Body of pancreas (tissue), 4 donors: Measurements from ENCODE around the gene HNRNPU. TPM values are rescaled to one million over a fixed set of nuclear protein-coding genes. Genes with fewer than 3 reads are reported as not detected.

Experiments
- ATAC-seq: fragments of 150-250 bp; one replicate; pipeline ENCODE4 v1.9.1; 2016
- DNase-seq, 4 donors: peaks; one replicate each; pipeline ENCODE4 v3.0.0-alpha.2; 2019
- H3K27ac ChIP-seq, 4 donors: fragments of 200-600 bp; sonication (generic); 1 replicate in 3 of 4; 2 replicates in 1 of 4; pipeline versions ENCODE4 v1.5.1 to v1.6.1; 2016 to 2019; ENCODE audit warnings: mild to moderate bottlenecking in 1 of 4, mixed read lengths in 1 of 4, moderate library complexity in 1 of 4
- H3K27me3 ChIP-seq, 2 donors: fragments of 200-600 bp; sonication (generic); one replicate each; pipeline ENCODE4 v1.6.0; 2016; ENCODE audit warnings: mild to moderate bottlenecking in 1 of 2
- H3K36me3 ChIP-seq, 2 donors: fragments of 200-600 bp; sonication (generic); replicated peaks in 1 of 2; 2 replicates each; pipeline ENCODE4 v1.5.1; 2016; ENCODE audit warnings: low read depth in 2 of 2; ENCODE audit not compliant: insufficient read depth in 1 of 2
- H3K4me1 ChIP-seq: fragments of 200-600 bp; sonication (generic); one replicate; pipeline ENCODE4 v1.6.0; 2016
- H3K4me3 ChIP-seq, 2 donors: fragments of 200-600 bp; sonication (generic); 1 replicate in 1 of 2; 2 replicates in 1 of 2; pipeline ENCODE4 v1.5.1; 2016 to 2019
- H3K9me3 ChIP-seq, 3 donors: fragments of 200-600 bp; sonication (generic); 1 replicate in 2 of 3; 2 replicates in 1 of 3; pipeline ENCODE4 v1.5.1; 2016
- CTCF ChIP-seq, 7 experiments: fragments of 450-650 bp in 4 of 7; fragments of 200-600 bp in 3 of 7; sonication (generic) in 3 of 7; IDR thresholded peaks; one replicate each; pipeline ENCODE4 v1.5.1; 2016 to 2019; ENCODE audit warnings: antibody characterized with exemption in 7 of 7
- POLR2A ChIP-seq, 3 donors: fragments of 450-650 bp; IDR thresholded peaks; one replicate each; pipeline ENCODE4 v1.6.1; 2016; ENCODE audit warnings: antibody characterized with exemption in 3 of 3, mild to moderate bottlenecking in 2 of 3
- WGBS, 2 donors: methylation state at CpG; one replicate each; pipeline ENCODE4 v1.1.5; 2017; 5-methylcytosine and 5-hydroxymethylcytosine counted together
- intact Hi-C: fragments of 100-400 bp; cut with DNase I; formaldehyde crosslinking; loops from one replicate; pipeline ENCODE4 v1.15.1; 2023
- total RNA-seq, 2 donors: library from RNA; depleted of rRNA; stranded (reverse); fragments of >200 nt; gene quantifications; one replicate each; pipeline ENCODE4 v1.1.0, GENCODE V29; 2016

The HNRNPU gene
- total RNA-seq, 2 donors from 2014 or later, result 201 to 294 TPM

- no peaks in the 10 kb centered on the region for H3K9me3 ChIP-seq
- WGBS, 2 donors, result 87 to 93% methylated on average over 6 of the region's 6 CpGs
- DNase-seq (no peak), ATAC-seq (no peak)
- peaks cover 19 to 29% of the 10 kb centered on the region in 2 donors for H3K36me3 ChIP-seq
- TF ChIP-seq POLR2A (IDR thresholded peaks at IDR 0.05) (no peak), CTCF (IDR thresholded peaks at IDR 0.05) (no peak)
- peaks cover 35% of the 10 kb centered on the region for H3K4me1 ChIP-seq
- H3K27me3 ChIP-seq, result no peaks in the 10 kb centered on the region
- intact Hi-C loops, result no loop called here
- no peak overlapping the region for H3K27ac ChIP-seq
- H3K4me3 ChIP-seq, result no peak overlapping the region
Measured at GRCh38 chr1:244846653-244847052, 17.7 kb downstream of the HNRNPU start.

- Histone ChIP-seq H3K4me3 (no peak overlapping the region), H3K27me3 (no peaks in the 10 kb centered on the region), H3K27ac (peak overlapping the region in 1 of 4 donors; percentile 6), H3K9me3 (no peaks in the 10 kb centered on the region), H3K36me3 (peaks cover 19 to 29% of the 10 kb centered on the region in 2 donors), H3K4me1 (peaks cover 33% of the 10 kb centered on the region)
- WGBS, 2 donors, result 87 to 90% methylated on average over 13 of the region's 13 CpGs
- DNase-seq (no peak), ATAC-seq (no peak)
- intact Hi-C loops, result no loop called here
- no peak for TF ChIP-seq POLR2A (IDR thresholded peaks at IDR 0.05)
- no peak for TF ChIP-seq CTCF (IDR thresholded peaks at IDR 0.05)
Measured at GRCh38 chr1:244844155-244845121, 19.9 kb downstream of the HNRNPU start.

- H3K27me3 ChIP-seq, result no peaks in the 10 kb centered on the region
- TF ChIP-seq CTCF (IDR thresholded peaks at IDR 0.05), result no peak
- no peak for TF ChIP-seq POLR2A (IDR thresholded peaks at IDR 0.05)
- intact Hi-C loops, result no loop called here
- DNase-seq, result no peak
- WGBS, 2 donors, result 72 to 76% methylated on average over 6 of the region's 6 CpGs
- H3K4me3 ChIP-seq, result no peak overlapping the region
- H3K27ac ChIP-seq, result peak overlapping the region in 1 of 4 donors; percentile 6
- H3K36me3 ChIP-seq, result peaks cover 19 to 29% of the 10 kb centered on the region in 2 donors
- no peaks in the 10 kb centered on the region for H3K9me3 ChIP-seq
- no peak for ATAC-seq
- H3K4me1 ChIP-seq, result peaks cover 36% of the 10 kb centered on the region
Measured at GRCh38 chr1:244843148-244843978, 21.0 kb downstream of the HNRNPU start.

- no peak overlapping the region for H3K4me3 ChIP-seq
- peaks cover 16 to 26% of the 10 kb centered on the region in 2 donors for H3K36me3 ChIP-seq
- no peaks in the 10 kb centered on the region for H3K27me3 ChIP-seq
- H3K9me3 ChIP-seq, result no peaks in the 10 kb centered on the region
- TF ChIP-seq POLR2A (IDR thresholded peaks at IDR 0.05), result no peak
- no peak for TF ChIP-seq CTCF (IDR thresholded peaks at IDR 0.05)
- ATAC-seq (peak; percentile 51), DNase-seq (no peak)
- H3K27ac ChIP-seq, result peak overlapping the region in 3 of 4 donors; percentile 21 to 100 (median 48)
- intact Hi-C loops, result no loop called here
- H3K4me1 ChIP-seq, result peaks cover 55% of the 10 kb centered on the region
- WGBS, 2 donors, result 45 to 48% methylated on average over 9 of the region's 9 CpGs
Measured at GRCh38 chr1:244841273-244841927, 22.9 kb downstream of the HNRNPU start.
